ENCODE measurements around the gene DSCAML1. TPM values are rescaled to one million over a fixed set of nuclear protein-coding genes. Genes with fewer than 3 reads are reported as not detected.

The DSCAML1 gene
- polyA plus RNA-seq, 1 donor: 0.63 TPM

DNA sequence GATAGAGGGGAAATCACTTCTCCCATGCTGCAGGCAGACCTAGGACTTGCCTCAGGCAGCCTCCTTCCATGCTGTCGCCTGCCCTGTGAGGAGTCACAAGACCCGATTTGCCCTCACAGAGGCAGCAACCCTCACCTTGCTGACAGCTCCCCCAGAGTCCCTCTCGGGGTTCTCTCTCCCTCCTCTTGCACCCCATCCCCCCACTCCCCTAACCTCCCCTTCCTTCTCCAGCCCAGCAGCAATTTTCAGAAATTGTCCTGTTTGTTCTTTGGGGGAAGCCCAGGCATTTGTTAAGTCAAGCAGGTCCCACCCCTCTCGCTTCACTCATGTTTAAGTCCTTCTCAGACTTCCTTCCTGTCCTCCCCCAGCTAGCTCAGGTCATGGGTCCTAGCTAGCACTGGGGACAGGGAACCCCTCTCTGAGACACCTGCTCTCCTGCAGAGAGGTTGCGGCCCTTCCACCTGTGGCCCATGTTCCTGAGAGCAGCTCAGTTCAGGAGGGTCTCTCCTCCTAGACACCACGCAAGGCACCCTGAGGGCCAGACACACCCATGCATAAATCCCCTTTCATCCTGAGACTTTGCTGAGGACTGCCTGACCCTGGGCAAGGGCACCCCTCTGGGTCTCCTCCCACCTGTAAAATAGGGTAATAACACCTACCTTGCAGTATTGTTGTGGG is 33.8 kb upstream of the DSCAML1 start:
- DNase-seq: no peak

- DNase-seq: no peak
Measured at GRCh38 chr11:117830072-117830471, 33.1 kb upstream of the DSCAML1 start.

GRCh38 chr11:117829369-117829725 is 32.3 kb upstream of the DSCAML1 start:
- DNase-seq: no peak

DNA sequence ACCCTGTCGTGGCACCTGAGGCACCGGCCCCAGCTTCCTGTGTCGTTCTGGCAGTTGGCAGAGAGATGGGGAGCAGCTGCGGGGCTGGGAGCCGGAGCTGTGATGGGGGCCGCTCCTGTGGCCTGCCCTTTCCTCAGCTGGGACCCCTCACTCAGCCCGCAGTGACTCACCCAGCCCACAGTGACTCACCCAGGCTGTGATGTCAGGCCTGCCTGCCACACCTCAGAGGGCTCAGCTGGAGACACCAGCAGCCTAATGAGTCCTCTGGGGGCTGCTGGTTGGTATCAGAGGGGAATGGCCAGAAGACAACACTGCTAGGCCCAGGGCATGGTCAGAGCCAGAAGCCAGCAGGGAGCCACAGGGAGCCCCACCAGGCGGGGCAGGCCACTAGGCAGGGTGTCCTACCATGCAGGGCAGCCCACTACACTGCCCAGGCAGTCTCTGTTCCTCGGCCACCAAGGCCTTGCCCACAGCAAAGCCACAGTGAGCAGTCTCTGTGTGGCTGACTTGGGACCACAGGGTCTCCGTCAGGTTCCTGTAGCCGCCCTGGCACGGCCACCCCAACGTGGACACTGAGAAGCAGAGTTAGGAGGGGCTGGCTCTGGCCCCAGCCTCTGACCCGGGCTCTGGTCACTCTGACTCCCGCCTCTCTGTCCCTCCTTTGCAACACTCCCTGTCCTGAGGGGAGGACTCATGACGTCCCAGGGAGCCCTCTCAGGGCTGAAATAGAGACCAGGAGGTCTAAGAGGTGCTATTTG is 31.8 kb upstream of the DSCAML1 start:
- no peak for DNase-seq

DNA sequence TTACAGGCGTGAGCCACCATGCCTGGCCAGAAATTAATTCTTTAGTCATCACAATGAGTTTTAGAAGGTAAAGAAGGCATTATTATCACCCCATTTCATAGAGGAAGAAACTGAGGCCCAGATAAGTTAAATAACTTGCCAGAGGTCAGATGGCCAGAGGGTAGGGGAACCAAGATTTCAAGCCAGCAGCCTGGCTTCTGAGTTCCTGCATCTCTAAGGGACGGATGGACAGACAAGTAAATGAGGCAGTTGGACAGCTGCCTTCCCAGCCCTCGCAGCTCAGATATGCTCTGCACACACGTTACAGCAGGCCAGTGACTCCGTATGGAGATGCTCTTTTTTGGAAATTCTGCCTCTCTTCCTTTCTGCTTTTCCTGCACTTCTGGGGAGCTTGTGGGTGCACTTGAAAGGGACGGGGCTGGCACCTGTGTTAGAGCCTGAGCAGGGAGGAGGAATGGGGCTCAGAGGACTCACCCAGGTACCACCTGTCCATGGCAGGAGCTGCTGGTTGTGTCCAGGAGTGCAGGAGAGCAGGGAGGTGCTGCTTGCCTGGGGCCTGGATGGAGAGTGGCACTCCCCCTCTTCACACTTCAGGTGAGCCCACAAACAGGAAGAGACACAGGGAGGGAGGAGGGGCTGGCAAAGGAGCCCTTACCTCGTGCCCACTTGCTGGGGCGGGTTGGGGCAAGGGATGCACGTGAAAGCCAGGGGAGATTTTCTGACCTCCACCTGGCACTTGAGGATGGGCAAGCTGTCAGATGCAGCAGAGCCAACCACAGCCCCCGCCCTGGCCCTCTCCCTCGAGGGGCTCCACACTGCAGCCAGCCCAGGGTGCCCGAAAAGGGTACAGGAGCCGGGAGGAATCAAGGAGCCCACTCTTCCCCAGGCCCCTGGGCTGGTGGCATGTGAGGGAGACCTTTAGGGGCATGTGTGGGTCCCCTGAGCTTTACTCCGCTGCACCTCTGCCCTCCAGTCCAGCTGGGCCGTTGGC is 30.8 kb upstream of the DSCAML1 start:
- no peak for DNase-seq

DNA sequence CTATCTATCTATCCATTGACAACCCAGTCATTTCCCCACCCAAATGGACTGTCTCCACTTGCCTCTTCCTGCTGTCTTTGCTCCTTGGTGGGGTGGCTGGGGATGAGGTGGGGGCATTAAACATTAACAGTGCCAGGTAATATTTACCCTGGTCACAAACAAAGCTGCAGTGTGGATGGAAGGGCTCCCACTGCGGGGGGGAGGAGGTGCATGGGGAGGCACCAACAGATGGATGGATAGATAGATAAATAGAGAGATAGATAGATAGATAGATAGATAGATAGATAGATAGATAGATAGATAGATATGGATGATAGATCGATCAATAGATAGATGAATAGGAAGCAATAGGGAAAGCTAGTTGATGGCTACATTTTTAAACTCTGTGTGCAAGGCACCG is 29.8 kb upstream of the DSCAML1 start:
- DNase-seq: no peak

- DNase-seq: no peak
Measured at GRCh38 chr11:117826190-117826570, 29.2 kb upstream of the DSCAML1 start.

GRCh38 chr11:117825538-117826189 is 28.6 kb upstream of the DSCAML1 start:
- DNase-seq: no peak

DNA sequence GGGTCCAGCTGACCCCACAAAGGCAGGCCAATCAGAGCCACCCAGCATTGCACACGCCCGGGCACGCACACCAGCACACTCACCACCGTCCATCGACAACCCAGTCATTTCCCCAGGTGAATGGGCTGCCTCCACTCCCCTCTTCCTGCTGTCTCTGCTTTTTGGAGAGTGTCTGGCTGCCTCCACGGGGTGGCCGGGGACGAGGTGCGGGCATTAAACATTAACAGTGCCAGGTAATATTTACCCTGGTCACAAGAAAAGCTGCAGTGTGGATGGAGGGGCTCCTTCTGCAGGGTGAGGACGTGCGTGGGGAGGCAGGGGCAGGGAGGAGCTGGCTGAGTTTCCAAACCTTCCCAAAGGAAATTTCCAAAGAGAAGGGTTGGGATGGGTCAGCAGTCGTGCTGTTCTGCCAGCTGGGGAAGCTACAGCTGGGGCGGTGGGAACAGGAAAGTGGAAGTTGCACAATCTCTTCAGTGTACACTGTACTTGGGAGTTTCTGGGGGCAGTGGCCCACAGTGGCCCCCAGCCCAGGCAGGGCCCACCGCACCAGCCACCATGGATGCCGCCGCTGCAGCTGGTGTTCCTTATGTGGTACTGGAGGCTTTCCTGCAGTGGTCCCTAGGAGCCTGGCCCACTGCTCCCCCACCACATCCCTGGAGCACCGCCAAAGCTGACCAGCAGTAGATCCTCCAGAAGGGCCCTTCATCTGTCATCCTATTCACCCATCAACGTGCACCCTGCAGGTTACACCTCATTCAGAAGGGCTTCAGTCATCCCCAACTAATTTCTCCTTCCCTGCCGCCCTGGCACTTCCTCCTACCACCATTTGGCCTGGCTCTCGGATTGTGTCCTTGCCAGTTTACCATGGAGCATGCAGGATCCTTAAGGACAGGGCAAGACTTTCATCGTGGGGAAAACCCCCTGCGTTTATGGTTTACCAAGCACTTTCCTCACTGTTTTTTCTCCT is 27.8 kb upstream of the DSCAML1 start, which contains the start of gene FXYD2:
Gene FXYD2, minus strand, starts transcription at position 174 of the 967 bp plus-strand sequence. Its CDS starts 66 bp downstream, at position 108.
- peak; percentile 49 for DNase-seq

DNA sequence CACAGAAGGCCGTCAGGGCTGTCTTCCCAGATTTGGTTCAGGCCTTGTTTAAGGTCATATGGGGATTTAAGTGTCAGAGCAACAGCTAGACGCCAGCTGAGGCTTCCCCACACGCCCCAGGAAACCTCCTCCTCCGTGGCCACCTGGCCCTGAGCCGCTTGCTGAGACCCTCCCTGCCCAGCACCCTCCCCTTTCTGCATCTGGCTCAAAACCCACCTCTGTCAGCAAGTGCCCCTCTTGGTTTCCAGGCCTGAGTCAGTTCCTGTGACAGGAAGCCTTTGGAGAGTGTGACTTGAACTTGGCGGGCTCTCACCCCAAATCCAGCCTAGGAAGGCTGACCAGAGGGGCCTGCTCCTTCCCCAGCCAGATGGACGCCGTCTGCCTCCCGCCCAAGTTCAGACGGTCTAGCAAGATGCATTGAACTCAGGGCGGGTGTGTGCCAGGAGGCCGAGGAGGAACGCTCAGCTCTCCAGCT is 27.0 kb upstream of the DSCAML1 start:
- peak; percentile 55 for DNase-seq

GRCh38 chr11:117823294-117823945 is 26.4 kb upstream of the DSCAML1 start:
- no peak for DNase-seq

DNA sequence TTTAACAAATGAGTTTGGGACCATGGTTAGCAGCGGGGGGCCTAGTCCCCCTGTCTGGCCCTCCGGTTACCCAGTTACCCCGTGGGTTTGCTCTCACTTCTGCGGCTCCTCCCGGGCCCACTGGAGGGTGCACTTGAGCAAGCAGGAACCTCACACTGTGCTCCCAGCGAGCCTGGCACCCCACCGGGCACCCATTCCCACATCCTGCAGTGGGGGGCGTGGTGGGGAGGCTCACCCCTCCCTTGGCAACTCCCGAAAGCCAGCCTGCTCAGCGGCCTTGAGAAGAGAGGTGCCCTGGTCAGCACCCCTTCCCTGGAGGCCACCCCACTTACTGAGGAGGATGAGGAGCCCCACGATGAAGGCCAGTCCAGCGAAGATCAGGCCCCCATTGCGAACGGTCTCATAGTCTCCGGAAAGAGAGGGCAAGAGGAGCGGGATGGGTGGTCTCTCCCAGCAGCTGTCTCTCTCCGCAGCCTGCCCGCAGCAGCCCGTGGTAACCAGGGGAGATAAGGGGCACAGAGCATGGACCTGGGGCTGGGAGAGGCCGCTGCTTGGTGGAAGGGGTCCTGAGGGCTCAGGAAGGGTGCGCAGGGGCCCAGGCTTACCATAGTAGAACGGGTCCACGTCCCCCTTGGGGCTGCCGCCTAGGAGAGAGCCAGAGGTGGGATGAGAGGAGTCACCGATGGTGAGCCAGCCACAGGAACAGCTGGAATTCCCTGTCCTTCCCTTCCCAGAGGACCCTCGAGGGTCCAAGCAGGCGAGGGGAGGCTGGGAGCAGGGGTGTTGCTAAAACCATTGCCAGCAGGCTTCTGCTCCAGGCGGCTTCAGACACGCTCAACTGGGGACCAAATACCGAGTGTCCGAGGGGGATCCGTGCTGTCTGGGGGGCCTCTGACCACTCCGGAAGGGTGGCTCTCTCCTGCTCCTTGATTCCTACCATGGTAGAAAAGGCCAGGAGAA is 25.3 kb upstream of the DSCAML1 start:
- no peak for DNase-seq

GRCh38 chr11:117821431-117821830 is 24.4 kb upstream of the DSCAML1 start:
- no peak for DNase-seq

- no peak for DNase-seq
Measured at GRCh38 chr11:117820516-117820915, 23.5 kb upstream of the DSCAML1 start.

- no peak for DNase-seq
Measured at GRCh38 chr11:117820071-117820470, 23.1 kb upstream of the DSCAML1 start.

- peak; percentile 87 for DNase-seq
Measured at GRCh38 chr11:117819096-117820040, 22.4 kb upstream of the DSCAML1 start.

DNA sequence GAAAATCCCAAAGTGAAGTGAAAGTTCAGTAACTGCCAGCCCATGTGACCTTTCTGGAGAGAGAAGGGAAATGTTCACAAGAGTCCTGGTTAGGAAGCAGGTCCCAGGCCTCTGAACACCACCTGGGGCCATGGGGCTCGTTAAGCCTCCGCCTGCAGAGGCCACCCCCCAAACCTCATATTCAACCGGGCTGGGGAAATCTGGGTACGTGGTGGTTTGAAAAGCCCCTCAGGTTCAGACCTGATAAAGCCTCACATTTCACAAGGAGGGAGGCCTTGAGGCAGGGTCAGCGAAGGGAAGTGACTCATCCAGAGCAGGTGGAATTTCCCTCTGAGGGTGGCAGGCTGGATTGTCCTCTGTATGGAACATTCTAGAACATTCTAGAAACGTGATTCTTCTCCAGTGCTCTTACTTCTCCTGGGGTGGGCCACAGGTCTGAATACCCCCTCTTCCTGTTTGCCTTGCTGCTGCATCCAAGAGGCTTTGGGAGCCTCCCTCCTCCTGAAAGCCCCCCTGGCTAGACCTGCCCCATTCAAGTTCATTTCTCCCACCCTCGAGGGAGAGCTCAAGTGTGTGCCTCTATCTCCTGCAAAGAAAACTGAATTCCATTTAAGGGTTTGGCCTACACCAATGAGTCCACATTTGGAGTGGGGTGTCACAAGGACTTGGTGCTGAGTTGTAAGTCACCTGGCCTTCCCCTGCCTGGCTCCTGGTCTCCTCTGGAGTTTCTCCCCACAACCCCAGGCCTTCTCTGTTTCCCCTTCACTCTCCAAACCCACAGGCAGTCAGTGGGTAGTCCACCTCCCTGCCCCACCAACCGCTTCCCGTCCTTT is 21.2 kb upstream of the DSCAML1 start:
- no peak for DNase-seq

Measured in hindlimb muscle (tissue), 1 donor.